Lung (tissue), 12 donors: Measurements from ENCODE around the gene FAM241B. TPM values are rescaled to one million over a fixed set of nuclear protein-coding genes. Genes with fewer than 3 reads are reported as not detected.

Experiments
- ATAC-seq: fragments of 200-7000 bp; cut with Tn5 transposase; one replicate; pipeline ENCODE4 v1.9.1; 2020; ENCODE audit warnings: moderate number of reproducible peaks; ENCODE audit not compliant: insufficient read depth, low FRiP score
- DNase-seq, 3 donors: peaks; one replicate each; pipeline ENCODE4 v3.0.0-alpha.2; 2013 to 2017
- H3K27ac ChIP-seq, 2 donors: one replicate each; pipeline ENCODE4 v1.5.1; 2013; ENCODE audit warnings: mild to moderate bottlenecking in 2 of 2, moderate library complexity in 2 of 2, control low read depth in 1 of 2, inconsistent platforms in 1 of 2, low read depth in 1 of 2, low read length in 1 of 2
- H3K27me3 ChIP-seq, 3 donors: one replicate each; pipeline ENCODE4 v1.5.1; 2013; ENCODE audit warnings: low read length in 2 of 3; ENCODE audit not compliant: control insufficient read depth in 3 of 3, insufficient read depth in 3 of 3
- H3K36me3 ChIP-seq, 4 donors: one replicate each; pipeline ENCODE4 v1.5.1; 2013; ENCODE audit warnings: low read length in 4 of 4, mild to moderate bottlenecking in 1 of 4, moderate library complexity in 1 of 4; ENCODE audit not compliant: control insufficient read depth in 4 of 4, insufficient read depth in 4 of 4
- H3K4me1 ChIP-seq, 5 donors: one replicate each; pipeline ENCODE4 v1.5.1; 2013; ENCODE audit warnings: low read length in 5 of 5, mild to moderate bottlenecking in 2 of 5, moderate library complexity in 1 of 5; ENCODE audit not compliant: control insufficient read depth in 5 of 5, insufficient read depth in 5 of 5
- H3K4me3 ChIP-seq: one replicate; pipeline ENCODE4 v1.5.1; 2013; ENCODE audit warnings: mild to moderate bottlenecking, control low read depth, moderate library complexity
- H3K9ac ChIP-seq, 2 donors: one replicate each; pipeline ENCODE4 v1.5.1; 2013; ENCODE audit warnings: low read length in 2 of 2, control low read depth in 1 of 2; ENCODE audit not compliant: insufficient read depth in 1 of 2
- H3K9me3 ChIP-seq, 4 donors: one replicate each; pipeline ENCODE4 v1.5.1; 2013; ENCODE audit warnings: low read length in 3 of 4, mild to moderate bottlenecking in 1 of 4, moderate library complexity in 1 of 4; ENCODE audit not compliant: control insufficient read depth in 4 of 4, insufficient read depth in 3 of 4
- WGBS, 2 donors: extraction: QIAGEN DNeasy Blood & Tissue Kit; methylation state at CpG; one replicate each; pipeline ENCODE4 v1.1.7; 2013; 5-methylcytosine and 5-hydroxymethylcytosine counted together
- polyA plus RNA-seq, 2 donors: library from polyadenylated mRNA; stranded (reverse); fragments of 200-250 nt; gene quantifications; one replicate each; pipeline ENCODE4 v1.2.1, GENCODE V29; 2013
- total RNA-seq, 2 donors: library from RNA; depleted of rRNA in 1 of 2; stranded (reverse); fragments of >200 nt in 1 of 2; gene quantifications; one replicate each; pipeline ENCODE4 v1.2.1, GENCODE V29; 2014 to 2021
- TF ChIP-seq, protein P1 (sequence below): IDR thresholded peaks from 2 replicates; pipeline ENCODE4 v1.5.1; 2012; ENCODE audit warnings: mild to moderate bottlenecking; ENCODE audit errors: control extremely low read depth, extremely low read depth
- donor health status: control.
- donor health status: control.
- donor health status: Bipolar disorder and iron deficiency.
- donor health status: healthy.
- donor health status: DM: yes; HTN: yes; CAD: no.

FAM241B gene
- total and polyA plus RNA-seq, 4 donors: 1.5 to 12.2 (median 8.4) TPM

DNA sequence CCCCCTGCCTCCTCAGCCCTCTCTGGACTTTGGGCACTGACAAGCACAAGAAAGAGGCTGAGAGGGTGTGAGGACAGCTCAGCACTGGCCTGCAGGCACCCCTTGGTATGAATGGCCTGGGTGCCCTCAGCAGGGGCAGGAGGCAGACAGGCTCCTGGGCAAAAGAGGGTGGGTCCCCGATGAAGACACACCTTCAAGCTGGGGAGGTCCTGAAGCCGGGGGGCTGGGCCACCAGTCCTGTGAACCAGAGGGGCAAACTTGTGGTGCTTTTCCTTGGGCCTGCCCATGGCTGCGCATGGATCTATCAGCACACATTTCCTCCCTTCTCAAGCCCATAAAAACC, 22.8 kb downstream of the FAM241B start:
- H3K27me3 ChIP-seq: no peaks in the 10 kb centered on the region
- ATAC-seq (no peak), DNase-seq (no peak)
- TF ChIP-seq, protein P1, sequence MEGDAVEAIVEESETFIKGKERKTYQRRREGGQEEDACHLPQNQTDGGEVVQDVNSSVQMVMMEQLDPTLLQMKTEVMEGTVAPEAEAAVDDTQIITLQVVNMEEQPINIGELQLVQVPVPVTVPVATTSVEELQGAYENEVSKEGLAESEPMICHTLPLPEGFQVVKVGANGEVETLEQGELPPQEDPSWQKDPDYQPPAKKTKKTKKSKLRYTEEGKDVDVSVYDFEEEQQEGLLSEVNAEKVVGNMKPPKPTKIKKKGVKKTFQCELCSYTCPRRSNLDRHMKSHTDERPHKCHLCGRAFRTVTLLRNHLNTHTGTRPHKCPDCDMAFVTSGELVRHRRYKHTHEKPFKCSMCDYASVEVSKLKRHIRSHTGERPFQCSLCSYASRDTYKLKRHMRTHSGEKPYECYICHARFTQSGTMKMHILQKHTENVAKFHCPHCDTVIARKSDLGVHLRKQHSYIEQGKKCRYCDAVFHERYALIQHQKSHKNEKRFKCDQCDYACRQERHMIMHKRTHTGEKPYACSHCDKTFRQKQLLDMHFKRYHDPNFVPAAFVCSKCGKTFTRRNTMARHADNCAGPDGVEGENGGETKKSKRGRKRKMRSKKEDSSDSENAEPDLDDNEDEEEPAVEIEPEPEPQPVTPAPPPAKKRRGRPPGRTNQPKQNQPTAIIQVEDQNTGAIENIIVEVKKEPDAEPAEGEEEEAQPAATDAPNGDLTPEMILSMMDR: no peak
- H3K4me3 ChIP-seq: no peak overlapping the region
- peaks cover 0 to 2% (median 0%) of the 10 kb centered on the region in 4 donors for H3K9me3 ChIP-seq
- no peak overlapping the region for H3K9ac ChIP-seq
- 95 to 96% methylated on average over 3 of the region's 3 CpGs for WGBS, 2 donors
- H3K4me1 ChIP-seq: peaks cover 0 to 8% (median 0%) of the 10 kb centered on the region in 5 donors
- no peak overlapping the region for H3K27ac ChIP-seq
- no peaks in the 10 kb centered on the region for H3K36me3 ChIP-seq

DNA sequence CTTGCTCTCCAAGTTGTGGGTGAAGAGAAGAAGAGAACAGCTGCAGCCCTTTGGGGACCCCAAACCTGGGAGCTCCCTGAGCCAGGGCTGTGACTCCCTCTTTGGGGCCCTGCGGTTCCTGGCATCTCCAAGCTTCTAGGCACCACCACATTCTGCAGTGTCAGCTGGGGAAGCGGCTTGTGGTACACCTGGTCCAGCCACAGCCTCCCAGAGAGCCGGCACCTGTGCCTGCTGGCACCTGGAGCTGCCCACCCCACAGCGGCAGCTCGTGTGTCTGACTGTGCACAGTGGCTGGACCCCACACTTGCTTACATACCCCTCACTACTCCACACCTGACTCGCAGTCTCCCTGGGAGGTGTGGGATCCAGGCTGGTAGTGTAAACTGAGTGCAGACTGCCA, 23.5 kb downstream of the FAM241B start:
- TF ChIP-seq, protein P1: no peak
- Histone ChIP-seq H3K9ac (no peak overlapping the region), H3K9me3 (peaks cover 0 to 2% (median 0%) of the 10 kb centered on the region in 4 donors), H3K4me1 (peaks cover 0 to 8% (median 0%) of the 10 kb centered on the region in 5 donors), H3K27me3 (no peaks in the 10 kb centered on the region), H3K4me3 (no peak overlapping the region), H3K27ac (no peak overlapping the region), H3K36me3 (no peaks in the 10 kb centered on the region)
- DNase-seq (no peak), ATAC-seq (no peak)
- WGBS, 2 donors: 89 to 95% methylated on average over 6 of the region's 6 CpGs

DNA sequence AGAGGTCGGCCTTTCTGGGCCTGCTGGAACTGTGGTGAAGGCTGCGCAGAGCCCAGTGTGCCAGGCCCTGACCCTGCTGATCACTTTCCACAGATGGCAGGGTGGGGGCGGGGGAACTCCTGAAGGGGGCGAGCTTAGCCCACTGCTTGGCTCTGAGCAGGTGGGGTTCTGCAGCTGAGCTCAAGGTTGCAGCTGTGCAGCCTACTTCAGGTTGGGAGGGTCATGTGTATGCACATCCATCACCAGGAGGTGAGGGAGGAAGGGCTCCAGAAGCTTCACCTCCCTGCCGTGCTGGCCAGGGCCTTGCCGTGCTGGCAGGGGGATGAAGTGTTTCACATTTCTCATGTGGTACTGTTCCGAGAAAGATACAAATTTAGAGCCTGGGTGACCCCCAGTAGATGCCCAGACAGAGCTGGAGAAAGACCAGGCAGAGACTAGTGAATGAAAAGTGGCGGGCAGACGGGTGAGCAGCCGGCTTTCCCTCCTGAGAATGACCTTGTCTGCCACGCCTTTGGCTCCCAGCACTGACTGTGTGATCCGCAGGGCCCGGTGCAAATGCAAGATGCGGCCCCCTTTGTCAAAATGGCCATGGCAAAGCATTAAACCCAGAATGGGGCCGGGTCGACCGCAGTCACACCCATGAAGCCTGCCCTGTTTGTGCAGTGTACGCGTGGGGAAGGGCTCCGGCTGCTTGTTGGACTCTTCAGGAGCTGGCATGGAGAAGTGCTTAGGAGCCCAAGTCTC, 25.2 kb downstream of the FAM241B start:
- TF ChIP-seq, protein P1: no peak
- H3K27ac ChIP-seq: no peak overlapping the region
- DNase-seq (no peak), ATAC-seq (no peak)
- H3K9me3 ChIP-seq: peaks cover 0 to 2% (median 0%) of the 10 kb centered on the region in 4 donors
- H3K4me1 ChIP-seq: peaks cover 0 to under 1% (median 0%) of the 10 kb centered on the region in 5 donors
- WGBS, 2 donors: 84 to 91% methylated on average over 19 to 20 of the region's 20 CpGs
- no peaks in the 10 kb centered on the region for H3K36me3 ChIP-seq
- no peak overlapping the region for H3K4me3 ChIP-seq
- H3K27me3 ChIP-seq: no peaks in the 10 kb centered on the region
- no peak overlapping the region for H3K9ac ChIP-seq
